HepG2 (cell line): ENCODE measurements around the gene ZNF207. TPM values are rescaled to one million over a fixed set of nuclear protein-coding genes. Genes with fewer than 3 reads are reported as not detected.

ENCODE experiments used
- AGO1 ChIP-seq: fragments of 200-400 bp; formaldehyde crosslinking; IDR thresholded peaks from 2 replicates; pipeline ENCODE4 v1.6.1; 2017; ENCODE audit warnings: mild to moderate bottlenecking, low read depth, low read length, moderate library complexity; ENCODE audit not compliant: poor library complexity, severe bottlenecking
- CEBPB ChIP-seq: IDR thresholded peaks from 2 replicates; pipeline ENCODE4 v1.6.1; 2011; ENCODE audit warnings: low read depth, low read length, improper control_type of control experiment, borderline replicate concordance
- EHMT2 ChIP-seq: fragments of 200-600 bp; sonication (generic); IDR thresholded peaks from 2 replicates; pipeline ENCODE4 v1.7.0; 2017; ENCODE audit warnings: antibody characterized with exemption, low read depth, low read length, borderline replicate concordance
- HOXD1 ChIP-seq: sonication (generic); formaldehyde crosslinking; IDR thresholded peaks from 2 replicates; pipeline ENCODE4 v1.5.0; 2020; ENCODE audit warnings: missing genetic modification reagents
- KAT7 ChIP-seq: IDR thresholded peaks from 2 replicates; pipeline ENCODE4 v1.6.1; 2018; ENCODE audit warnings: borderline replicate concordance, missing compliant biosample characterization
- MEIS2 ChIP-seq: sonication (generic); formaldehyde crosslinking; IDR thresholded peaks from 2 replicates; pipeline ENCODE4 v1.9.0; 2021; ENCODE audit warnings: mild to moderate bottlenecking, missing genetic modification reagents
- POLR2G ChIP-seq: fragments of 200-400 bp; formaldehyde crosslinking; IDR thresholded peaks from 2 replicates; pipeline ENCODE4 v1.6.1; 2018; ENCODE audit warnings: mild to moderate bottlenecking, low read depth, low read length, moderate library complexity
- SALL1 ChIP-seq: sonication (generic); formaldehyde crosslinking; IDR thresholded peaks from 2 replicates; pipeline ENCODE4 v1.8.0; 2022; ENCODE audit warnings: mild to moderate bottlenecking, missing genetic modification reagents
- SSRP1 ChIP-seq: IDR thresholded peaks from 2 replicates; pipeline ENCODE4 v1.6.1; 2016; ENCODE audit warnings: control low read depth
- TRIM24 ChIP-seq: sonication (generic); formaldehyde crosslinking; IDR thresholded peaks from 2 replicates; pipeline ENCODE4 v1.8.0; 2022; ENCODE audit warnings: mild to moderate bottlenecking, missing genetic modification reagents
- ZNF20 ChIP-seq: sonication (generic); formaldehyde crosslinking; IDR thresholded peaks from 2 replicates; pipeline ENCODE4 v1.4.0; 2020; ENCODE audit warnings: mild to moderate bottlenecking, moderate library complexity, missing genetic modification reagents
- ZNF280D ChIP-seq: sonication (generic); formaldehyde crosslinking; IDR thresholded peaks from 2 replicates; pipeline ENCODE4 v1.5.1; 2020; ENCODE audit warnings: mild to moderate bottlenecking, missing genetic modification reagents
- ZNF512B ChIP-seq: sonication (generic); formaldehyde crosslinking; IDR thresholded peaks from 2 replicates; pipeline ENCODE4 v1.5.1; 2020; ENCODE audit warnings: missing genetic modification reagents, mild to moderate bottlenecking, borderline replicate concordance
- ZNF558 ChIP-seq: sonication (generic); formaldehyde crosslinking; IDR thresholded peaks from 2 replicates; pipeline ENCODE4 v1.9.0; 2022; ENCODE audit warnings: mild to moderate bottlenecking, missing genetic modification reagents, borderline replicate concordance
- ZNF615 ChIP-seq: sonication (generic); formaldehyde crosslinking; IDR thresholded peaks from 2 replicates; pipeline ENCODE4 v1.5.0; 2020; ENCODE audit warnings: mild to moderate bottlenecking, missing genetic modification reagents, borderline replicate concordance
- ZNF883 ChIP-seq: sonication (generic); formaldehyde crosslinking; IDR thresholded peaks from 2 replicates; pipeline ENCODE4 v1.5.1; 2020; ENCODE audit warnings: mild to moderate bottlenecking, missing genetic modification reagents; ENCODE audit errors: not compliant biosample characterization
- polyA plus RNA-seq, 8 experiments: library from polyadenylated mRNA; depleted of rRNA in 3 of 8; stranded (reverse) in 7 of 8; unstranded in 1 of 8; fragments of >200 nt; fragmentation: Illumina TruSeq in 4 of 8; extraction: Trizol in 4 of 8; gene quantifications; 2 replicates each; pipeline versions ENCODE4 v1.2.1 to v1.2.3, GENCODE V29; 2011 to 2016; ENCODE audit warnings: low read depth in 4 of 8, missing spikeins in 1 of 8, mixed read lengths in 1 of 8; ENCODE audit not compliant: insufficient read depth in 1 of 8
- total RNA-seq, 5 experiments: library from RNA; depleted of rRNA; stranded (reverse); fragments of >200 nt; fragmentation: Illumina TruSeq; extraction: Trizol; gene quantifications; 2 replicates each; pipeline ENCODE4 v1.2.3, GENCODE V29; 2016; ENCODE audit warnings: low read depth in 1 of 5
- TF ChIP-seq, protein P1 (sequence below): sonication (generic); formaldehyde crosslinking; IDR thresholded peaks from 2 replicates; pipeline ENCODE4 v1.4.0; 2020; ENCODE audit warnings: missing genetic modification reagents; ENCODE audit errors: not compliant biosample characterization
- TF ChIP-seq, protein P2 (sequence below): sonication (generic); formaldehyde crosslinking; IDR thresholded peaks from 2 replicates; pipeline ENCODE4 v1.4.0; 2020; ENCODE audit warnings: missing genetic modification reagents

The ZNF207 gene
- total and polyA plus RNA-seq, 2 of the 13 experiments (the other 11 are each of a cell fraction or from before 2014, with no cell fraction given), result 150 to 164 TPM

- TF ChIP-seq ZNF615 (CRISPR knock-in tag) (no peak), POLR2G (peak; percentile 95), MEIS2 (CRISPR knock-in tag) (no peak; the same call in 1 of the 2 replicates), CEBPB (no peak), ZNF280D (CRISPR knock-in tag) (peak; percentile 90), SALL1 (CRISPR knock-in tag) (peak; percentile 78), ZNF558 (no peak), EHMT2 (no peak), KAT7 (peak; percentile 46; the same call in 1 of the 2 replicates), TRIM24 (CRISPR knock-in tag) (no peak), HOXD1 (CRISPR knock-in tag) (0 out of 2 replicates have a peak, but pooled peaks have one; percentile 18), AGO1 (no peak), ZNF883 (CRISPR knock-in tag) (peak; percentile 50), ZNF20 (CRISPR knock-in tag) (no peak), ZNF512B (no peak), SSRP1 (no peak)
- TF ChIP-seq, protein P1, sequence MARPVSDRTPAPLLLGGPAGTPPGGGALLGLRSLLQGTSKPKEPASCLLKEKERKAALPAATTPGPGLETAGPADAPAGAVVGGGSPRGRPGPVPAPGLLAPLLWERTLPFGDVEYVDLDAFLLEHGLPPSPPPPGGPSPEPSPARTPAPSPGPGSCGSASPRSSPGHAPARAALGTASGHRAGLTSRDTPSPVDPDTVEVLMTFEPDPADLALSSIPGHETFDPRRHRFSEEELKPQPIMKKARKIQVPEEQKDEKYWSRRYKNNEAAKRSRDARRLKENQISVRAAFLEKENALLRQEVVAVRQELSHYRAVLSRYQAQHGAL (CRISPR knock-in tag), result no peak
- TF ChIP-seq, protein P2, sequence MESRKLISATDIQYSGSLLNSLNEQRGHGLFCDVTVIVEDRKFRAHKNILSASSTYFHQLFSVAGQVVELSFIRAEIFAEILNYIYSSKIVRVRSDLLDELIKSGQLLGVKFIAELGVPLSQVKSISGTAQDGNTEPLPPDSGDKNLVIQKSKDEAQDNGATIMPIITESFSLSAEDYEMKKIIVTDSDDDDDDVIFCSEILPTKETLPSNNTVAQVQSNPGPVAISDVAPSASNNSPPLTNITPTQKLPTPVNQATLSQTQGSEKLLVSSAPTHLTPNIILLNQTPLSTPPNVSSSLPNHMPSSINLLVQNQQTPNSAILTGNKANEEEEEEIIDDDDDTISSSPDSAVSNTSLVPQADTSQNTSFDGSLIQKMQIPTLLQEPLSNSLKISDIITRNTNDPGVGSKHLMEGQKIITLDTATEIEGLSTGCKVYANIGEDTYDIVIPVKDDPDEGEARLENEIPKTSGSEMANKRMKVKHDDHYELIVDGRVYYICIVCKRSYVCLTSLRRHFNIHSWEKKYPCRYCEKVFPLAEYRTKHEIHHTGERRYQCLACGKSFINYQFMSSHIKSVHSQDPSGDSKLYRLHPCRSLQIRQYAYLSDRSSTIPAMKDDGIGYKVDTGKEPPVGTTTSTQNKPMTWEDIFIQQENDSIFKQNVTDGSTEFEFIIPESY (CRISPR knock-in tag), result no peak
Measured at GRCh38 chr17:32349854-32350665, at the start of gene ZNF207 (continued).
